Trophoblast cell (in vitro differentiated cells and primary cell): ENCODE data around the gene CUX1.
A peak's percentile ranks its signal among the peaks of the same experiment; 100 is the strongest.
"Not testable (repeated sequence)": the region's sequence is repeated elsewhere in the genome, so short reads cannot be mapped to it uniquely, and the experiment has no call there.

Experiments used
- DNase-seq, 2 donors: peaks; one replicate each; pipeline ENCODE4 v3.0.0-alpha.2; 2016
- H2AFZ ChIP-seq: 2 replicates; pipeline ENCODE4 v1.6.1; 2013; ENCODE audit warnings: low read length, moderate library complexity, mild to moderate bottlenecking; ENCODE audit not compliant: insufficient read depth, poor library complexity
- H2AK5ac ChIP-seq: 2 replicates; pipeline ENCODE4 v1.6.1; 2013; ENCODE audit warnings: mild to moderate bottlenecking, low read length
- H2BK120ac ChIP-seq: 2 replicates; pipeline ENCODE4 v1.6.1; 2013; ENCODE audit warnings: low read length, mild to moderate bottlenecking, moderate library complexity; ENCODE audit not compliant: insufficient read depth, poor library complexity
- H2BK12ac ChIP-seq: 2 replicates; pipeline ENCODE4 v1.6.1; 2013; ENCODE audit warnings: mild to moderate bottlenecking, low read length, moderate library complexity
- H2BK5ac ChIP-seq: 2 replicates; pipeline ENCODE4 v1.6.1; 2013; ENCODE audit warnings: low read length, low read depth, moderate library complexity, mild to moderate bottlenecking; ENCODE audit not compliant: poor library complexity
- H3K14ac ChIP-seq: 2 replicates; pipeline ENCODE4 v1.6.1; 2013; ENCODE audit warnings: mild to moderate bottlenecking, low read length
- H3K18ac ChIP-seq: 2 replicates; pipeline ENCODE4 v1.6.1; 2013; ENCODE audit warnings: mild to moderate bottlenecking, low read length
- H3K23ac ChIP-seq: 2 replicates; pipeline ENCODE4 v1.6.1; 2013; ENCODE audit warnings: low read length
- H3K27ac ChIP-seq: 2 replicates; pipeline ENCODE4 v1.5.1; 2013; ENCODE audit warnings: low read depth, mild to moderate bottlenecking, inconsistent platforms, low read length, moderate library complexity
- H3K27me3 ChIP-seq: 2 replicates; pipeline ENCODE4 v1.6.1; 2013; ENCODE audit warnings: inconsistent platforms, mild to moderate bottlenecking, low read length, moderate library complexity; ENCODE audit not compliant: insufficient read depth
- H3K36me3 ChIP-seq, 2 experiments: 1 replicate in 1 of 2; 2 replicates in 1 of 2; pipeline ENCODE4 v1.6.1; 2013; ENCODE audit warnings: low read length in 2 of 2, mild to moderate bottlenecking in 2 of 2, moderate library complexity in 1 of 2; ENCODE audit not compliant: insufficient read depth in 2 of 2, control insufficient read depth in 1 of 2
- H3K4ac ChIP-seq: 2 replicates; pipeline ENCODE4 v1.6.1; 2013; ENCODE audit warnings: low read depth, mild to moderate bottlenecking, low read length, moderate library complexity
- H3K4me1 ChIP-seq, 2 experiments: 1 replicate in 1 of 2; 2 replicates in 1 of 2; pipeline ENCODE4 v1.6.1; 2013; ENCODE audit warnings: low read length in 2 of 2, mild to moderate bottlenecking in 2 of 2, moderate library complexity in 1 of 2; ENCODE audit not compliant: insufficient read depth in 2 of 2, control insufficient read depth in 1 of 2
- H3K4me2 ChIP-seq: 2 replicates; pipeline ENCODE4 v1.6.1; 2013; ENCODE audit warnings: inconsistent platforms, mild to moderate bottlenecking, low read length, moderate library complexity
- H3K4me3 ChIP-seq: 2 replicates; pipeline ENCODE4 v1.5.1; 2013; ENCODE audit warnings: mild to moderate bottlenecking, low read depth, low read length, inconsistent platforms
- H3K79me1 ChIP-seq: one replicate; pipeline ENCODE4 v1.6.1; 2013; ENCODE audit warnings: low read length
- H3K79me2 ChIP-seq: 2 replicates; pipeline ENCODE4 v1.6.1; 2013; ENCODE audit warnings: low read length, mild to moderate bottlenecking; ENCODE audit not compliant: control insufficient read depth, insufficient read depth, poor library complexity
- H3K9ac ChIP-seq: 2 replicates; pipeline ENCODE4 v1.6.1; 2013; ENCODE audit warnings: mild to moderate bottlenecking, low read length
- H3K9me3 ChIP-seq: 2 replicates; pipeline ENCODE4 v1.6.1; 2013; ENCODE audit warnings: low read depth, mild to moderate bottlenecking, control low read depth, inconsistent platforms, low read length; ENCODE audit not compliant: insufficient read depth
- H4K12ac ChIP-seq: 2 replicates; pipeline ENCODE4 v1.6.1; 2013; ENCODE audit warnings: low read depth, mild to moderate bottlenecking, low read length, moderate library complexity
- H4K8ac ChIP-seq: 2 replicates; pipeline ENCODE4 v1.6.1; 2013; ENCODE audit warnings: low read depth, mild to moderate bottlenecking, low read length, moderate library complexity
- H4K91ac ChIP-seq: one replicate; pipeline ENCODE4 v1.6.1; 2013; ENCODE audit warnings: low read depth, mild to moderate bottlenecking, low read length, moderate library complexity
- WGBS: extraction: QIAGEN DNeasy Blood & Tissue Kit; methylation state at CpG from one replicate; pipeline ENCODE4 v1.1.7; 2013; ENCODE audit warnings: missing lambda C conversion rate; ENCODE audit not compliant: insufficient read length, insufficient coverage; ENCODE audit errors: extremely low coverage; 5-methylcytosine and 5-hydroxymethylcytosine counted together

Gene CUX1

GRCh38 chr7:101829374-101829773 is 11.9 kb downstream of the CUX1 start:
- DNase-seq, result no peak
- Histone ChIP-seq H3K4me3 (no peak overlapping the region), H2AFZ (no peak overlapping the region), H3K79me2 (peaks cover 45% of the 10 kb centered on the region), H3K4me2 (no peak overlapping the region), H2BK120ac (no peak overlapping the region), H3K27me3 (no peaks in the 10 kb centered on the region), H3K4ac (peak overlapping the region; percentile 95), H3K79me1 (no peaks in the 10 kb centered on the region), H3K4me1 (no peaks in the 10 kb centered on the region), H2AK5ac (no peak overlapping the region), H3K14ac (no peak overlapping the region), H3K9me3 (peaks cover 2% of the 10 kb centered on the region), H3K9ac (no peak overlapping the region), H3K23ac (no peak overlapping the region), H4K8ac (no peak overlapping the region), H4K12ac (no peak overlapping the region), H2BK12ac (no peak overlapping the region), H2BK5ac (no peak overlapping the region), H3K27ac (no peak overlapping the region), H4K91ac (no peak overlapping the region), H3K36me3 (peaks cover 6 to 8% of the 10 kb centered on the region in 2 experiments), H3K18ac (no peak overlapping the region)
- no CpG with 5 or more reads among the region's 14 CpGs for WGBS

GRCh38 chr7:101829821-101830220 is 12.4 kb downstream of the CUX1 start:
- Histone ChIP-seq H3K14ac (no peak overlapping the region), H3K9me3 (peaks cover 2% of the 10 kb centered on the region), H4K91ac (no peak overlapping the region), H3K79me1 (no peaks in the 10 kb centered on the region), H3K23ac (no peak overlapping the region), H2BK5ac (no peak overlapping the region), H3K27ac (no peak overlapping the region), H3K79me2 (peaks cover 43% of the 10 kb centered on the region), H2BK12ac (no peak overlapping the region), H2BK120ac (no peak overlapping the region), H3K36me3 (peaks cover 6 to 8% of the 10 kb centered on the region in 2 experiments), H2AK5ac (no peak overlapping the region), H3K4ac (peak overlapping the region; percentile 95), H4K8ac (no peak overlapping the region), H2AFZ (no peak overlapping the region), H3K18ac (no peak overlapping the region), H3K4me1 (no peaks in the 10 kb centered on the region), H3K4me3 (no peak overlapping the region), H3K27me3 (no peaks in the 10 kb centered on the region), H3K4me2 (no peak overlapping the region), H3K9ac (no peak overlapping the region), H4K12ac (no peak overlapping the region)
- no peak for DNase-seq
- no CpG with 5 or more reads among the region's 8 CpGs for WGBS

GRCh38 chr7:101831396-101831795 is 14.0 kb downstream of the CUX1 start:
- H3K4me1 ChIP-seq, H3K4me2 ChIP-seq, H4K8ac ChIP-seq, H4K91ac ChIP-seq, H4K12ac ChIP-seq, H2BK120ac ChIP-seq, H3K14ac ChIP-seq, H3K9me3 ChIP-seq, H3K18ac ChIP-seq, H2AFZ ChIP-seq, H3K27me3 ChIP-seq, H3K23ac ChIP-seq, H3K79me1 ChIP-seq, H3K27ac ChIP-seq, H3K4me3 ChIP-seq, H2BK12ac ChIP-seq, H3K9ac ChIP-seq, H2BK5ac ChIP-seq, DNase-seq, H3K36me3 ChIP-seq, H2AK5ac ChIP-seq: not testable (repeated sequence)
- Histone ChIP-seq H3K79me2 (peaks cover 42% of the 10 kb centered on the region), H3K4ac (peak overlapping the region; percentile 15)
- WGBS, result no CpG with 5 or more reads among the region's 10 CpGs

- Histone ChIP-seq H3K4me3 (no peak overlapping the region), H4K91ac (no peak overlapping the region), H3K27me3 (no peaks in the 10 kb centered on the region), H3K4me2 (no peak overlapping the region), H3K4me1 (no peaks in the 10 kb centered on the region), H2AFZ (no peak overlapping the region), H3K79me1 (no peaks in the 10 kb centered on the region), H2AK5ac (no peak overlapping the region), H3K4ac (peak overlapping the region; percentile 65), H4K12ac (no peak overlapping the region), H3K27ac (no peak overlapping the region), H2BK12ac (no peak overlapping the region), H4K8ac (no peak overlapping the region), H2BK120ac (no peak overlapping the region), H3K9ac (no peak overlapping the region), H3K23ac (no peak overlapping the region), H3K36me3 (peaks cover 6% of the 10 kb centered on the region in 2 experiments), H3K18ac (no peak overlapping the region), H3K9me3 (peaks cover 2% of the 10 kb centered on the region), H3K14ac (no peak overlapping the region), H3K79me2 (peaks cover 40% of the 10 kb centered on the region), H2BK5ac (no peak overlapping the region)
- no CpG with 5 or more reads among the region's 14 CpGs for WGBS
- no peak for DNase-seq
Observed at GRCh38 chr7:101832205-101832631, 14.8 kb downstream of the CUX1 start.
